ENCODE data around the gene ZMIZ1.

GRCh38 chr10:79118286-79119202 lies 49.8 kb downstream of the ZMIZ1 start:
- no peak for TF ChIP-seq RAD21 (IDR thresholded peaks at IDR 0.05)
- no peak for TF ChIP-seq YY1 (IDR thresholded peaks at IDR 0.05)
- TF ChIP-seq CTCF (IDR thresholded peaks at IDR 0.05; ENCODE audit: low read depth, low read length, missing input control) = no peak
- no peak for TF ChIP-seq JUND (IDR thresholded peaks at IDR 0.05)
- TF ChIP-seq FOXA1 (IDR thresholded peaks at IDR 0.05) = no peak
- no peak for TF ChIP-seq MAX (IDR thresholded peaks at IDR 0.05)
- TF ChIP-seq TAF1 (conservative IDR thresholded peaks at IDR 0.05) = no peak
- no peak for TF ChIP-seq REST (IDR thresholded peaks at IDR 0.05)
